GM13977 (cell line): ENCODE results near the gene GIPC3.

Source experiments
- DNase-seq: peaks from one replicate; pipeline ENCODE4 v3.0.0; 2012; ENCODE audit warnings: low spot score
- CTCF ChIP-seq: IDR thresholded peaks from 2 replicates; pipeline ENCODE4 v1.5.1; 2012; ENCODE audit warnings: mild to moderate bottlenecking, control low read depth; ENCODE audit not compliant: insufficient read depth; ENCODE audit errors: extremely low read depth, missing control alignments
- in situ Hi-C: fragments of 300-500 bp; cut with MboI; formaldehyde crosslinking; loops from one replicate; pipeline ENCODE4 v1.12.0; 2022; ENCODE audit warnings: low sequenced_read_pairs, low pct_unique_long_range_greater_than_20kb, mixed read lengths, inconsistent platforms; ENCODE audit not compliant: unreplicated experiment

GIPC3 gene

DNA sequence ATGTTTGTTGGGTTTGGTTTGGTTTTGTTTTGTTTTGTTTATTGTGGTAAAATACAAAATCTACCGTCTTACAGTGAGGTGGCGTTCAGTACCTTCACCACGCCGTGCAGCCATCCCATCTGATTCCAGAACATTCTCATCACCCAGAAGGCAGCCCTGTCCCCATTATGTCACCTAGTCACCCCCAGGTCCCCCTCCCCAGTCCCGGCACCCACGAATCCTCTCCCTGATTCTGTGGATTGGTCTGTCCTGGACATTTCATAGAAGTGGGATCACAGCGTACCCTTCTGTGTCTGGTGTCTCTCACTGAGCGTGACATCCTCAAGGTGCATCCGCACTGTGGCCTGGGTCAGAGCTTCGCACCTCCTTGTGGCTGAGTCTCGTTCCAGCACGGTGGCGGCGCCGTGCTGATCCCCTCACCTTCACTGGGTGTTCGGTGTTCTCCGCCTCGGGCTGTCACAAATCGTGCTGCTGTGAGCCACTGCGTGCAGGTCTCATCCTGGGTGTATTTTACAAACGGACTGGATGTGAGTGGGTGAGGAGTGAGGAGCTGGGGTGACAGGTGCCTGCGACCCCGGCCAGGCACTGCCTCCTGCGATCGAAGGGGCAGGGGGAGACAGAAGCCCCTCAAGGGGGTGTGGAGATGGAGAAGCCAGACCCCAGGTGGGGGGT, 46.9 kb upstream of the GIPC3 start:
- TF ChIP-seq CTCF: no peak
- no peak for DNase-seq
- in situ Hi-C loops: no loop called here

DNA sequence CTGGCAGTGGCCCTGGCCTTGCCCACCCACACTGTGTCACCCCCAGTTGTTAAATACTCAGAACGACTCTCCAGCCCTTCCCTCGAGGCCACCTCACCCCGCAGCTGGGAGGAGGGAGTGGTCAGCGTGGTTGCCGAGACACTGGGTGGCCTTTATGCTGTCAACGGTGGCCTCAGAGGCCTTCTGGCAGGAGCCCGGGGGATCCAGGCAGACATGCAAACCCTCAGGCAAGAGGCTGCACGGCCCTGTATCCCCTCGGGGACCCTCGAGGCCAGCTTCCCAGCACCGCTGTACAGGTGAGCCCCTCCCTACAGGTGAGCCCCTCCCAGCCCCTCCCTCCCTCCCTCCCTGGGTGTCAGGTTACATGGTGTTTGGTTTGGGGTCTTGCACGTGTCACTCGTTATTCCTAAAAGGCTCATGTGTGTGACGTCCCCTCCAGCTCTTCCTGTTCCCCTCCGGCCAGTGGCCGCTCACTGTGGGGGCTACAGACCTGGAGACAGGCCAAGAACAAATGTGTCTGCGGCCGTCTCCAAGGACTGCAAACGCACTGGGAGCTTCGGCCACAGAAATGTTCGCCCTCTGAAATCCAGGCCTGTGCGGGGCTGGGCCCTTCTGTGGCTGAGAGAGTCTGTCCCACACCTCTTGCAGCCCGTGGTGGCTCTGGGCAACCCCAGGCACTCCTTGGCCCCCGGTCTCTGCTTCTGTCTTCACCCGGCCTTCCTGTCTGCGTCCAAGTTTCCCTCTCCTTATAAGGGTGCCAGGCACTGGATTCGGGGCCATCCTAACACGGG, 46.1 kb upstream of the GIPC3 start, which contains the start of gene TEKTIP1:
TSS of gene TEKTIP1 (plus strand) at position 210 of the 791 bp plus-strand sequence. CDS start at position 214, 4 bp downstream.
- in situ Hi-C loops: no loop called here
- DNase-seq: no peak

DNA sequence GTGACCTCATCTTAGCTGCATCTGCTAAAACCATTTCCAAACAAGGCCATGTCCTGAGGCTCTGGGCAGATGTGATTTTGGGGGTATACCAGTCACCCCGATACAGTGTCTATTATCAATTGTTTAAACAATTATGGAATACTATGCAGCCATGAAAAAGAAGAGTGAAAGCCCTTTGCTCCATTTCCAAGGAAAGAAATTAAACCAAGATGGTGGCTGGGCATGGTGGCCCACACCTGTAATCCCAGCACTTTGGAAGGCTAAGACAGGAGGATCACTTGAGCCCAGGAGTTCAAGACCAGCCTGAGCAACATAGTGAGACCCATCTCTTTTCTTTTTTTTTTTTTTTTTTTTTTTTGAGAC, 45.5 kb upstream of the GIPC3 start:
- TF ChIP-seq CTCF: no peak
- in situ Hi-C loops: no loop called here
- no peak for DNase-seq

More for the DNA sequence above, 46.1 kb upstream of the GIPC3 start, which contains the start of gene TEKTIP1:
- no peak for TF ChIP-seq CTCF

DNA sequence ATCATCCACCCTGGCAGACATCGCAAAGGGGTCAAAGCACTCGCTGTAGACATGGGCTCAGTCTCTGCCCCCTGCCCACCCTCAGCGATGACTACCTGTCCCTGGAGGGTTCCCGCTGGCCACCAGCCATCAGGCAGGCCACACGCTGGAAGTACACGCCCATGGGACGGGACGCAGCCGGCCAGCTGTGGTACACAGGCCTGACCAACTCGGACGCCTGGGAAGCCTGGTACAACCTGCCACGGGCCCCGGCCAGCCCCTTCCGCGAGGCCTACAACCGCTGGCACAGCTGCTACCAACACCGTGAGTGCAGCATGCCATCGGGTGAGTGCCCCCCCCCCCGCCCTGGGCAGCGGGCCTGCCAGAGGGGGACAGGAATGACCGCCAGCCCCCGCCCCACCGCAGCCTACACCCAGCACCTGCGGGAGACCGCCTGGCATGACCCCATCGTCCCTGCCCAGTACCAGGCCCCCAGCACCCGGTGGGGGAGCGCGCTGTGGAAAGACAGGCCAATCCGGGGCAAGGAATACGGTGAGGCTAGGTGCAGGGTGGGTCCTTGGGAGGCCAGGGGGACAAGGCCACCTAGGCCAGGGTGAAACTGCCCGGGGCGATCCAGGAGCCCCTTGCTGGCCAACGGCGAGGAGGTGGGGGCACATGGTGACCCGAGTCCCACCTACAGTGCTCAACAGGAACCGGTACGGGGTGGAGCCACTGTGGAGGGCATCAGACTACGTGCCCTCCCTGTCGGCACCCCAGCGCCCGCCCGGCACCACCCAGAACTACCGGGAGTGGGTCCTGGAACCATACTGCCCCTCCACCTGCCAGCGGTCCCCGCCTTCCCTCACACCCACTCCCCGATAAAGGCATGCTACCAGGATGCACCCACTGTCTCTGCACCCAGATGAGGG, 41.9 kb upstream of the GIPC3 start:
- TF ChIP-seq CTCF: no peak
- no peak for DNase-seq
- in situ Hi-C loops: no loop called here

DNA sequence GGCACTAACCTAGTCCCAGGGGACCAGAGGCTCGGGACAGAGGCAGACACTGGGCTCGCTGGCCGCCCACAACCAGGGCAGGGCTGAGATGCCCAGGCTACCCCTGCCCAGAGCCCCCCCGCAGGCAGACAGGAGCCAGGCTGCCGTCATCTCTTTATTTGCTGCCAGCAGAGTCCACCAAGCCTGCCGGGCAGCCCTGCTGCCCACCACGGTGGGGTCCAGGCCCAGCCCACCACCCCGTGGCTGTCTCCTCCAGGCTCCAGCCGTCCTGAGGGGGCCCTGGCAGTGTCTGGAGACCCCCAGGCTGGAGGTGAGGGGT, 41.3 kb upstream of the GIPC3 start:
- DNase-seq: no peak
- in situ Hi-C loops: no loop called here
- no peak for TF ChIP-seq CTCF
